HUDEP-2 (cell line): ENCODE results near the gene ZNF891.

Source experiments
- DNase-seq, 76 experiments: peaks; one replicate each; lab custom pipeline; 2025; ENCODE audit not compliant: unreplicated experiment in 76 of 76; lab: John Stamatoyannopoulos, UW

ZNF891 gene

DNA sequence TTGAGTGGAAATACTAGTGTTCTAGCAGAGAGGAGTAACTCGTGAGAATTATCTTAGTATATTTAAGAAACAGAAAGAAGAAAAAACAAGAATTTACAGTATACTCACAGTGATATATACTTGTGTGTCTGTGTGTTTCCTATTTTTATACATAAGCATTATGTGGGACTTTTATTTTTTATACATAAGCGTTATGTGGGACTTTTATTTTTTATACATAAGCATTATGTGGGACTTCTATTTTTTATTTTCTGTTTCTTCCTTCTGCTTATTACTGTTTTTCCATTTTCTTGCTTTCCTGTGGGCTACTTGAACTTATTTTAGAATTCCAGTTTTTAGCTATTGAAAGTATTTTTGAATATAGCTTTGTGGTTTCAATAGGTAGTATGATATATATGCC, 56.2 kb downstream of the ZNF891 start:
- DNase-seq: no peak

DNA sequence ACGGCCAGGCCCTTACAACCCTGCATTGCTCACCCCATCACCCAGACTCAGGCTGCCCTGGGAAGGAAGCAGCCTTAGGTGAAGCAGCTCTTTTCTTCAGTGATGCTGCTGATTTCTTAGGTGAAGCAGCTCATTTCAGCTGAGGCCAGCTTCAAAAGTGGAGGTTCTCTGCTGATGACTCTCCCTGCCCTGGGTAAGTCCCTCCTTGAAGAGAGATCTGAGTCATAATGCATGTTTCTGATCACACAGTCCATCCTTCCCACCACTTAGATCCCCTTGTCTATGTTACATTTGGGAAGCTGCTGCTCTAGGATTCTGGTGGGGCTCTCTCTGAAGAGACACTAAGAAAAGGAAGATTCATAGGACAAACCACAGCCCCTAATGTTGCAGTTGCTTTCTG, 66.5 kb downstream of the ZNF891 start:
- no peak for DNase-seq

DNA sequence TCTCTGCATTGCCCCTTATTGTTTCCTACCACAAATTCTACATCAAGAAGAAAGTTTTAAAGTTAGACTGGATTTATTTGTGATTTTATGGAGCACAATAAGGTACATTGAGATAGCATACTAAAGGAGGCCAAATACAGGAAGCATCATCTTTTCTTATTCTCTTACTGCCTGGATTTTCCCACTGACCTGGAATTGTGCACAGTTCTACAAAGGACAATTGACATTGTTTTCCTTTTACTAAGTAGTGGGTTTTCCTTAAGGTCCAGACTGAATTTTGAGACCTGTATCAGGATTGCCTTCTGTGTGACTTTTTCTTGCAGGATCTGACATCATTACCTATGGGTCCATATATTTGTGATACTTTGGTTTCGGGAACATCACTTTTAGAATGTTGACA, 68.1 kb downstream of the ZNF891 start:
- no peak for DNase-seq

DNA sequence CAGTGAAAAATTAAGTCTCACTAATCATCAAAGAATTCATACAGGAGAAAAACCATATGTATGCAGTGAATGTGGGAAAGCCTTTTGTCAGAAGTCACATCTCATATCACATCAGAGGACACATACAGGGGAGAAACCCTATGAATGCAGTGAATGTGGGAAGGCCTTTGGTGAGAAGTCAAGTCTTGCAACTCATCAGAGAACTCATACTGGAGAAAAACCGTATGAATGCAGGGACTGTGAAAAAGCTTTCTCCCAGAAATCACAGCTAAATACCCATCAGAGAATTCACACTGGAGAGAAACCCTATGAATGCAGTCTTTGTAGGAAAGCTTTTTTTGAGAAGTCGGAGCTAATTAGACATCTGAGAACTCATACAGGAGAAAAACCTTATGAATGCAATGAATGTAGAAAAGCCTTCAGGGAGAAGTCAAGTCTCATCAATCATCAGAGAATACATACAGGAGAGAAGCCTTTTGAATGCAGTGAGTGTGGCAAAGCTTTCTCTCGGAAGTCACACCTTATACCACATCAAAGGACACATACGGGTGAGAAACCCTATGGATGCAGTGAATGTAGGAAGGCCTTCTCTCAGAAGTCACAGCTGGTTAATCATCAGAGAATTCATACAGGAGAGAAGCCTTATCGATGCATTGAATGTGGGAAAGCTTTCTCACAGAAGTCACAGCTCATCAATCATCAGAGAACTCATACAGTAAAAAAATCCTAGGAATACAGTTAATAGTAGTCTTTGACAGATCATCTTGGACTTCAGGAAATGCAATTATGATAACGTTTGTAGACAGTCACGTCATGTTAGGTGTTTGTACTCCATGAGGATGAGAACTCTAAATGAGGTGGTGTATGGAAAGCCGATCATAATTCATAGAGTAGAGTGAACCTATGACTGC, 71.6 kb downstream of the ZNF891 start:
- no peak for DNase-seq

DNA sequence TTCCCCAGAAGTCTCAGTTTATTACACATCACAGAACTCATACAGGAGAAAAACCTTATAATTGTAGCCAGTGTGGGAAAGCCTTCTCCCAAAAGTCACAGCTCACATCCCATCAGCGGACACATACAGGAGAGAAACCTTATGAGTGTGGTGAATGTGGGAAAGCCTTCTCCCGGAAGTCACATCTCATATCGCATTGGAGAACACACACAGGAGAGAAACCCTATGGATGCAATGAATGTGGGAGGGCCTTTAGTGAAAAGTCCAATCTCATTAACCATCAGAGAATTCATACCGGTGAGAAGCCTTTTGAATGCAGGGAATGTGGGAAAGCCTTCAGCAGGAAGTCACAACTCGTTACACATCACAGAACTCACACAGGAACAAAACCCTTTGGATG, 72.6 kb downstream of the ZNF891 start:
- no peak for DNase-seq
